ENCODE data around the gene DDR1. TPM values are rescaled to one million over a fixed set of nuclear protein-coding genes. Genes with fewer than 3 reads are reported as not detected.
A peak's percentile ranks its signal among the peaks of the same experiment; 100 is the strongest.
"Not testable (repeated sequence)": the region's sequence is repeated elsewhere in the genome, so short reads cannot be mapped to it uniquely, and the experiment has no call there.

Gene DDR1
- total RNA-seq, 1 experiment from 2014 or later, result 580 TPM

DNA sequence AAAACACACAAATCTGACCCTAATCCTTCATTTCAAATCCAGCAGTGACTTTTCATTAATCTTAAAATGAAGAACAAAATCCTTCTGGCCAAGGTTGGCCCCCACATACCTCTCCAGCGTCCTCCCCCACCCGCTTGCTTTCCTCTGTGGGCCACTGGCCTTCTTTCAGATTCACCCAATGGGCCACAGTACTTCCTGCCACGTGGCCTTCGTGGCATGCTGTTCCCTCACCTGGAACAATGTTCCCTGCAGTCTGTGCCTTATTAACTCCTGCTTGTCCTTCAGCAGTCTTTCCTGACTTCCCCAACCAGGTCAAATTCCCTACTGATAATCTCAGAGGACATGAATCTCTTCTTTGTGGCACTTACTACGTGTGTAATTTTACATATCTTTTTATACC lies 18.4 kb downstream of the DDR1 start:
- intact Hi-C loops (cut with micrococcal nuclease; ENCODE audit: unreplicated experiment), result no loop called here
- H3K27ac Mint-ChIP-seq (ENCODE audit: unreplicated experiment), result no peak overlapping the region
- CTCF ChIA-PET, result interaction anchor here (0.6 kb wide), 1 partner anchor 18 kb away, joined by 3 read pairs; the partner anchor contains the start of gene DDR1

DNA sequence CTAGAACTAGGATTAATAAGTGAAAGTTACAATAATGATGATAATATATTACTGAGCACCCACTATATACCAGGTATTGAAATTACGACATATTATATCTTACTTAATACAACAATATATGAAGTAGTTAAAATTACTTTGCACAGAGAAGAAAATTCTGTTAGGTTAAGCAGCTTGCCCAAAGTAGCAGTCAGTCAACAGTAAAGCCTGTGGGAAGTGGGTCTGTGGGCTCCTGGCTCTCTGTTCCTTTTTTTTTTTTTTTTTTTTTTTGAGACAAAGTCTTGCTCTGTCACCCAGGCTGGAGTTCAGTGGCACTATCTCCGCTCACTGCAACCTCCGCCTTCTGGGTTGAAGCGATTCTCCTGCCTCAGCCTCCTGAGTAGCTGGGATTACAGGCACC lies 18.9 kb downstream of the DDR1 start:
- H3K27me3 Mint-ChIP-seq (ENCODE audit: unreplicated experiment), result no peaks in the 10 kb centered on the region
- H3K27ac Mint-ChIP-seq (ENCODE audit: unreplicated experiment), result no peak overlapping the region
- peaks cover 41% of the 10 kb centered on the region for H3K36me3 Mint-ChIP-seq (ENCODE audit: insufficient read depth, unreplicated experiment)
- H3K4me1 Mint-ChIP-seq (ENCODE audit: low read depth, unreplicated experiment), result peaks cover 13% of the 10 kb centered on the region
- no TSS peak for BruUV-seq (replicated peaks)
- CTCF ChIA-PET, result interaction anchor here (0.7 to 2.5 kb wide), 3 partner anchors 10 to 262 kb away, joined by 4 to 11 read pairs (median 4); partner anchors contain the start of gene VARS2
- TF ChIP-seq, protein P1, sequence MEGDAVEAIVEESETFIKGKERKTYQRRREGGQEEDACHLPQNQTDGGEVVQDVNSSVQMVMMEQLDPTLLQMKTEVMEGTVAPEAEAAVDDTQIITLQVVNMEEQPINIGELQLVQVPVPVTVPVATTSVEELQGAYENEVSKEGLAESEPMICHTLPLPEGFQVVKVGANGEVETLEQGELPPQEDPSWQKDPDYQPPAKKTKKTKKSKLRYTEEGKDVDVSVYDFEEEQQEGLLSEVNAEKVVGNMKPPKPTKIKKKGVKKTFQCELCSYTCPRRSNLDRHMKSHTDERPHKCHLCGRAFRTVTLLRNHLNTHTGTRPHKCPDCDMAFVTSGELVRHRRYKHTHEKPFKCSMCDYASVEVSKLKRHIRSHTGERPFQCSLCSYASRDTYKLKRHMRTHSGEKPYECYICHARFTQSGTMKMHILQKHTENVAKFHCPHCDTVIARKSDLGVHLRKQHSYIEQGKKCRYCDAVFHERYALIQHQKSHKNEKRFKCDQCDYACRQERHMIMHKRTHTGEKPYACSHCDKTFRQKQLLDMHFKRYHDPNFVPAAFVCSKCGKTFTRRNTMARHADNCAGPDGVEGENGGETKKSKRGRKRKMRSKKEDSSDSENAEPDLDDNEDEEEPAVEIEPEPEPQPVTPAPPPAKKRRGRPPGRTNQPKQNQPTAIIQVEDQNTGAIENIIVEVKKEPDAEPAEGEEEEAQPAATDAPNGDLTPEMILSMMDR (IDR thresholded peaks at IDR 0.05; ENCODE audit: unreplicated experiment), result no peak
- H3K9me3 Mint-ChIP-seq (ENCODE audit: low read depth, unreplicated experiment), result no peaks in the 10 kb centered on the region
- H3K4me3 Mint-ChIP-seq (ENCODE audit: low read depth, unreplicated experiment), result no peak overlapping the region
- no peak for DNase-seq
- intact Hi-C loops (cut with micrococcal nuclease; ENCODE audit: unreplicated experiment), result no loop called here

More for the DNA sequence above, 18.4 kb downstream of the DDR1 start:
- Mint-ChIP-seq H3K4me3 (ENCODE audit: low read depth, unreplicated experiment) (no peak overlapping the region), H3K4me1 (ENCODE audit: low read depth, unreplicated experiment) (peaks cover 8% of the 10 kb centered on the region), H3K27me3 (ENCODE audit: unreplicated experiment) (no peaks in the 10 kb centered on the region), H3K9me3 (ENCODE audit: low read depth, unreplicated experiment) (no peaks in the 10 kb centered on the region), H3K36me3 (ENCODE audit: insufficient read depth, unreplicated experiment) (peaks cover 37% of the 10 kb centered on the region)
- TF ChIP-seq, protein P1 (IDR thresholded peaks at IDR 0.05; ENCODE audit: unreplicated experiment), result no peak
- no TSS peak for BruUV-seq (replicated peaks)
- no peak for DNase-seq

DNA sequence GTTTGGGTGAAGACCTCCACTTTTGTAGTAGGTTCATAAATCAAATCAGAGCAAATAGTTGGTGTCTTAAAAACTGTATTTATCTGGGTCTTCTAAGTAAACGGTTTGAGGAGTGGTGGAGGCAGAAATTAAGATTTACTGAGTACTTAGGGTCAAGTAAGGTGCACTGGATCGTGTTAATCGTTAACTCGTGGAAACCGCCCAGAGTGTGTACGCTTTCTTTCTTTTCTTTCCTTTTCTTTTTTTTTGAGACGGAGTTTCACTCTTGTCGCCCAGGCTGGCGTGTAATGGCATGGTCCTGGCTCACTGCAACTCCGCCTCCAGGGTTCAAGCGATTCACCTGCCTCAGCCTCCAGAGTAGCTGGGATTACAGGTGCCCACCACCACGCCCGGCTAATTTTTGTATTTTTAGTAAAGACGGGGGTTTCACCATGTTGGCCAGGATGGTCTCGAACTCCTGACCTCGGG lies 23.0 kb downstream of the DDR1 start:
- DNase-seq, result peak; percentile 50
- peaks cover 38% of the 10 kb centered on the region for H3K36me3 Mint-ChIP-seq (ENCODE audit: insufficient read depth, unreplicated experiment)
- H3K27ac Mint-ChIP-seq (ENCODE audit: unreplicated experiment), result peak overlapping the region; percentile 76
- H3K27me3 Mint-ChIP-seq (ENCODE audit: unreplicated experiment); BruUV-seq (replicated peaks); H3K9me3 Mint-ChIP-seq (ENCODE audit: low read depth, unreplicated experiment): not testable (repeated sequence)
- peak overlapping the region; percentile 97 for H3K4me3 Mint-ChIP-seq (ENCODE audit: low read depth, unreplicated experiment)
- CTCF ChIA-PET, result interaction anchor here (0.6 to 1.5 kb wide), 16 partner anchors 13 to 804 kb away, joined by 3 to 14 read pairs (median 4); partner anchors contain the start of genes DDR1 and IER3
- intact Hi-C loops (cut with micrococcal nuclease; ENCODE audit: unreplicated experiment), result loop anchor here (2.0 kb wide), 1 partner anchor 23 kb away; the partner anchor contains the start of gene DDR1
- H3K4me1 Mint-ChIP-seq (ENCODE audit: low read depth, unreplicated experiment), result peaks cover 25% of the 10 kb centered on the region

DNA sequence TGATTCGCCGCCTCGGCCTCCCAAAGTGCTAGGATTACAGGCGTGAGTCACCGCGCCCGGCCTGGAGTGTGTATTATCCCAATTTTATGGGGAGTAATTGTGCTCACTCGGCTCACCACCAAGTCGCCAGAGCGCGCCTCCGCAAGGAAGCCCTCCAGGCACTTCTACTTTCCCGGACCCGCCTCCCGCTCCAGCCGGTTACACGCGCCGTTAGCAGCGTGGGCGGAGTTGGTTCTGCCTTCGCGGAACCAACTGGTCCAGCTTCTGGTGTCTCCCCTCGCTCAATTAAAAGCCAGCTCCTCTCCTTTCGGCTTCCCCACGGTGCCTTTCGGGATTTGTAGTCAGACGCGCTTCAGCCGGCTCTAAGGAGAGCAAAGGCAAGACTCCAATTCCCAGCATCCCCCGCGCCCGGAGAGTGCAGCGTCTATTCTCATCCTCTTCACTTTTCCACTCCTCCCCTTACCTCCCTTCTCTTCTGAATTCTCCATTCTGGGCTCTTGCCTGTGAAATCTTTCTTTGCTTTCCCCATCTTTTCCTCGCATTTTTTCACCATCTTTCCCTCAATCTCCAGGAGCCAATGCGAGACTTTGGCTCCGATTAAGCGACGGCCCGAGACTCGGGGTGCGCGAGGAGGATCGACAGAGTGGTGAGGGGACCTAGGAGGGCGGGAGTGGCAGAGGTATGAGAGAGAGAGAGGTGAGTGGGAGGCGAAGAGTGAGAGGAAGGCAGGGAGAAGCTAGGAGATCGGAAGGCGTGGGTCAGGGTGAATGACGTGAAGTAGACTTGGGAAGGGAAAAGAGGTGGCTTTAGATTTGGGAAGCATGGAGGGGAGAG lies 23.7 kb downstream of the DDR1 start, which contains the start of gene GTF2H4:
Gene GTF2H4, plus strand, starts transcription at position 450 of the 834 bp plus-strand sequence.
- Mint-ChIP-seq H3K4me3 (ENCODE audit: low read depth, unreplicated experiment) (peak within 1 kb of the TSS; percentile 97), H3K36me3 (ENCODE audit: insufficient read depth, unreplicated experiment) (peaks cover 44% of the 10 kb centered on the region), H3K27me3 (ENCODE audit: unreplicated experiment) (no peaks in the 10 kb centered on the region), H3K9me3 (ENCODE audit: low read depth, unreplicated experiment) (no peaks in the 10 kb centered on the region), H3K27ac (ENCODE audit: unreplicated experiment) (peak within 1 kb of the TSS; percentile 76), H3K4me1 (ENCODE audit: low read depth, unreplicated experiment) (peaks cover 18% of the 10 kb centered on the region)
- DNase-seq, result peak; percentile 99
- CTCF ChIA-PET, result interaction anchor here (0.6 to 1.5 kb wide), 16 partner anchors 12 to 804 kb away, joined by 3 to 14 read pairs (median 4); partner anchors contain the start of genes DDR1 and IER3
- TF ChIP-seq, protein P1 (IDR thresholded peaks at IDR 0.05; ENCODE audit: unreplicated experiment), result no peak
- intact Hi-C loops (cut with micrococcal nuclease; ENCODE audit: unreplicated experiment), result loop anchor here (2.0 kb wide), 1 partner anchor 23 kb away; the partner anchor contains the start of gene DDR1
- BruUV-seq (replicated peaks), result no TSS peak
